Ammon's horn (tissue), 1 donor: ENCODE results near the gene ANGPTL2.

Experiments used
- DNase-seq: peaks from one replicate; pipeline ENCODE4 v3.0.0-alpha.2; 2016; ENCODE audit warnings: low spot score

Gene ANGPTL2

DNA sequence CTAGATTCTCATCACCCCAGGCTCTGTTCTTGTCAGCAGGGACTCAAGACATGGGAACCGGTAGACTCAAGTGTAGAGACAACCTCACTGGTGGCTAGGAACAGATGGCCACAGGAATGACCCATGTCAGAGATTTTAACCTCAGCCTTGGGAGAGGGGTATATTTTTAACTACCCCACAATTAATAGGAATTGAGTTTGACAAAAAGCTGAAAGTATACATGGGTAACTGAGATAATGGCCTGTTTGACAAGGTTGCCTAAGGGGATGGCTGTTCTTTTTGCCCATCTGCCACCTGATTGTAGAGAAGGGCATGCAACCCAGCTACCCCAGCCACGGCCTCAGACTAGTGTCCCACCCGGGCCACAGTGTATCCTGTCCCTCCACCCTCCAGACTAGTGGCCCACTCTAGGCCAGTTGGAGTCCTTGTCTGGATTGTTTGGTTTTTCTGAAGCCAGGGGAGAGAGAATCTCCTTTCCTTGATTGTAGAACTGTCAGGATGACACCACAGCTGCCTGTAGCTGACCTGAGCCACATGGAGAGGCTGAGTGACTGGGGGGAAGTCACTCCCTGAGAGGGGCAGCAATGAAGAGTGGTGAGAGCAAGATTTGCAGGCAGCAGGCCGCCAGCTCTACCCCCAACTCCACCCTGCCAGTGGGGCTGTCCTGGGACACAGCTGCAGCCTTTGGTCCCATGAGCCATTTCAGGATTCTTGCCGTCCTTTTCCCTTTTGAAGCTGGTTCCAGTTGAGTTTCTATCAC is 14.6 kb upstream of the ANGPTL2 start:
- DNase-seq = no peak

- DNase-seq = no peak
Measured at GRCh38 chr9:127136081-127136879, 13.8 kb upstream of the ANGPTL2 start.

- no peak for DNase-seq
Measured at GRCh38 chr9:127135056-127135745, 12.8 kb upstream of the ANGPTL2 start.

GRCh38 chr9:127133739-127134167 is 11.3 kb upstream of the ANGPTL2 start:
- peak; percentile 90 for DNase-seq

- DNase-seq = peak; percentile 64
Measured at GRCh38 chr9:127132921-127133647, 10.6 kb upstream of the ANGPTL2 start.

DNA sequence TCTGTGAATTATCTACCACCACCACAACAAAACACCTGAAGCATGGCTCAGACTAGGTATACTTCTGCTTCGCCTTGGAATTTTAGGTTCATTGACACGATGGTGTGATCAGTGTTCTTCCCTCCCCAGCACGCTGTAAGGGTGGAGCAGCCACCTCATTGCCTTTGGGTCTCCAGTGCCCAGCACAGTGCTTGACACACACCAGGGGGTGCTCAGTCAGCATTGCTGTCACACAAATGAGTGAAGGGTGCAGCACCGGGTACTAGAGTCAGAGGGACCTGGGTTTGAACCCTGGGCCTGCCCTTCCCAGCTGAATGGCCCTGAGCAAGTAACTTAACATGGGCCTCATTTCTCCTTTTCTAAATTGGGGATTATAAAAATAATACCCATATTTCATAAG is 9.9 kb upstream of the ANGPTL2 start:
- no peak for DNase-seq

DNA sequence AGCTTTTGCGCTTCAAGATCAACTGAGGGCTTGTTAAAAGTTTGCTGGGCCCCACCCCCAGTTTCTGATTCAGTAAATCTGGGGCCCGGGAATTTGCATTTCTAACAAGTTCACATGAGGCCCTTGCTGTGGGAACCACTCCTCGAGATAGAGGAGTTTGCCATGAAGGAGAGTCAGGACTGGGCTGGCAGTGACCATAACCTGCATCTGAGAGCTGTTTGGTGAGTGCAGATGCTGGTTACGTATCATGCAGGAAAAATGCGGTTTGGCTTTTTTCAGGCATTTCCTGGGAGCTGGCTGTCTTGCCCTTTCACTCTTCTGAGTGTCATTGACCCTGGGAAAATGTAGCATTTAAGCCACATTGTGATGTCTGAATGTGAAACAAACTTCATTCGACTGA is 9.4 kb upstream of the ANGPTL2 start:
- no peak for DNase-seq

GRCh38 chr9:127130661-127131538 is 8.5 kb upstream of the ANGPTL2 start:
- DNase-seq = peak; percentile 72

GRCh38 chr9:127130235-127130634 is 7.8 kb upstream of the ANGPTL2 start:
- no peak for DNase-seq

- DNase-seq = no peak
Measured at GRCh38 chr9:127129718-127130085, 7.3 kb upstream of the ANGPTL2 start.

DNA sequence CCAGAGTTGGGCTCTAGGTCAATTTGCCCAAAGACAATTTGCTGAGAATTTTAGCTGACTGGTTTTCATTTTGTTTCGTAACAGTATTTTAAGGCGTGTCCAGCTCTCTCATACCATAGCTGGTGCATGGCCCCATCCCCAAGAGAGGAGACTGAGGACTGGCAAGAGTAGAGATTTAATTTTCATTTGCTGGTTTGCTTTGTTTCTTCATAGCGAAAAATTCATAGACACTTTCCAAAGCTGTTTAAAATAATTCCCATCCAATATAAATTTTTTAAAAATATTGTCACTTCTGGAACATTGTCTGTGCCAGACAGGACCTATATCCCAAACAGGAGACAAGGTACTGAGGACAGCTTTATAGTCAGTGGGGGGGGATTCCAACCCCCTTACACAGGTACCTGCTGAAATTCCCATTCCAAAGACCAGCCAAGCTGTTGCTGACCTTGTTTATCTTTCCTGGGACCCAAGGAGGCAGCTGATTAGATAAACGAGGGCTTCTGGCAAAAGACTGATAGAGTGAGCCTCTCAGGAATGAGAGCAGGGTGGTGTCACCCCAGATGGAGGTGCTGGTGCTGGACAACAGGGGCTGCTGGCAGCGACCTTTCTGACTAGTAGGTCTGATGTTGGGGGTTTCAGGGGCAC is 6.8 kb upstream of the ANGPTL2 start:
- no peak for DNase-seq

- peak; percentile 65 for DNase-seq
Measured at GRCh38 chr9:127128341-127129072, 6.1 kb upstream of the ANGPTL2 start.

DNA sequence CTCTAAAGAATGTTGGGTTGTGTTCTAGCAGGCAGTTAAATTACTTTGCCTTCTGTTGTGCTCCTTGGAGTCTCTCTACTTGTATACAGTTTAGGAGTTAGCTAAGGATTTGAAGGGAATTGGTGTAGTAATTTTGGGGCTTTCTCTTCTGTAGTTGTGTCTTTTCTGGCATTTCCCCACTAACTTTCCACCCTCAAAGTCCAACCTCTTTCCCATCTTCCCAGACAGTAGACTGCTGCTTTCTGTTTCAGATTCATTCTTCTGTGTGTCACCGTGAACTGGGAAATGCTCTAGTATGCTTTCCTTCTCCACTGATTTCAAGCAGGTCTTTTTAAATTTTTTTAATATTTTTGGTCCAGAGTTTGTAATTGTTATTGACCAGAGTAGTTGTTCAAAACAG is 4.5 kb upstream of the ANGPTL2 start:
- no peak for DNase-seq

GRCh38 chr9:127124792-127125191 is 2.4 kb upstream of the ANGPTL2 start:
- DNase-seq = no peak

DNA sequence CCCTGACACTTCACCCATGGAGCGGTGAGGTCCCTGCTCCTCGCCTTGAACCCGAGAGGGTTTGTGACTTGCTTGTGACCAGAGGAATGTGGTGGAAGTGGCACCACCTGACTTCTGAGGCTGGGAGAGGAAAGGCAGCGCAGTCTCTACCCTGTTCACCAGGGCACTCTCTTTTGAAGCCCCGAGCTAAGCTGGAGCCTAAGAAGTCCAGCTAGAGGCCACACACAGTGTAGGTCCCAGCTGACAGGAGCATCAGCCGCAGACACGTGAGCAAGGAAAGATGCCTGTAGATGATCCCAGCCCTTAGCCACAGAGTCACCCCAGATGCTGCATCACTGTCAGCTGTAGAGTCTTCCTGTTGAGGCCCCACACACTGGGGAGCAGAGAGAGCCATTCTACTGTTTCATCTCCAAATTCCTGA is 1.7 kb upstream of the ANGPTL2 start:
- DNase-seq = no peak

DNA sequence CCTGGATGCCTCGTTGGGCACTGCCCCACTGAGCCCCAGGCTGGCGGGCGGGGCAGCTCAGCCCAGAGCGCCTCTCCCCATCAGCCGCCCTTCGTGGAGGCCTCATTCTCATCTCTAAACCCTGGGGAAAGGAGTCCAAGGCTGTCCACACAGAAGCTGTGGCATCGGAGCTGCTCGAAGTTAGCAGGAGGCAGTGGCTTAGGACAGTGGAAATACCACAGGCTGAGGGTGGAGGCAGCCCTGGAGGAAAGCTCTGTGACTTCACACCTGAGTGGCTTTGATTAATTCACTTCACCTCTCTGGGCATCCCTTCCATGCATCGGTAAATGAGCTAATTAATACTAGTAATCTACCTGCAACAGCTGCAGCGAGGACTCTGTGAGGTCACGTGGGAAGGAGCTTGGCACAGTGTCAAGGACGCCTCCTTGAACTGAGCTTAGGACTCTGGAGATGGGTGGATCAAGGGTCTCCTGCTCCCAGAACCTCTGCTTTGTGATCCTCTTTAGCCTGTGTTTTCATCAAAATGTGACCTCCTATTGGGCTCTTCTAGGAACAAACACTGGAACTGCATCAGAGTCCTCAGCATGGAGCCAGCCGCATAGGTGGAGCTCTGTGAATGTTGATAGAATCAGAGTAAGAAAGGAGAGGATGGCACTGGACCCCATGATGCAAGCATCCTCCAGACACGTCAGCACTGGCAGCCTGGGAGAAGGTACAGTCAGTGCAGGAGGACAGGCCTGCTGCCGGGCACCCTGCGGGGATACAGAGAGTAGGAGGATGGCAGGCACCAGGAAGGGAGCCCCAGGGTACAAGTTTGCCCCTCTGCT is 842 bp upstream of the ANGPTL2 start:
- no peak for DNase-seq

DNA sequence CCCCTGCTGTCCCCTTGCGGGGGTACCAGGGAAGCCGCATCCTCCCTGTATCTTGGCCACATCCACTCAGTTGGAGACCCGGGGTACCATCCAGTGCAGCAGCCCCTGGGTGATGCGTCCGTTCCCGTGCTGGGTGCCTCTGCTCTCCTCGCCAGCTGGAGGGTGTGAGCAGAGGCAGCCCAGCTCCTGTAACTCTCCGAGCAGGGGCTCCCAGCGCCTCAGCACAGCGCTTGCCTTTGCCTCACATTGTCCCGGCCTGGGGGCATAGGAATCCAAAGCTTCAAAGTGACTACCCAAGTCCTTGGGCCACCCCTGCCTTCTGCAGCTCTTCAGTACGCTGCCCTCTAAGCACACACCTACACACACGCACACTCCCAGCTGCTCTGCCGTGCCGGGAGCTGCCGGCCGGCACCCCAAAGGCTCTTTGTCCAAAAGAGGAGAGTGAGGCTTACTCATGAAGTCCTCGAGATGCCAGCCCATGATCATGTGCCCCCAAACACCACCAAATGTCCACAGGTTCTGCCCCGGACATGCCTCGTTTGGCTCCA is 733 bp downstream of the ANGPTL2 start:
- DNase-seq = no peak

DNA sequence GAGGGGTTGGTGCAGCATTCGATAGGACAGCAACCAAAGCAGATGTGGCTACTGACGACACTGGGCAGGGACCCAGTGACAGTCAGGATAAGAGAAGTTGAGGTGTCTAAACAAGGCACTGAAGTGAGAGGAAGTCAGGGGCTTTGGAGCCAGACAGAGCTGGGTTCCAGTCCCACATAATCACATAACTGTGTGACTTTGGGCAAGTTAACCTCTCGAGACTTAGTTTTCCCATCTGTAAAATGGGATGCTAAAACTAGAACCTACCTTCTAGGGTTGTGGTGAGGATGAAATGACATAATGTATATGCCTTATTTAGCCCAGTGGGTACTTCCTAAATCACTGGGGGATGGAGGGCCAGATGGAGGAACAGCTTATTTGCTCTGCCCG is 3.1 kb downstream of the ANGPTL2 start:
- DNase-seq = no peak
